ENCODE results near the gene PPIE.
"Not testable (repeated sequence)": the region's sequence is repeated elsewhere in the genome, so short reads cannot be mapped to it uniquely, and the experiment has no call there.

Gene PPIE

GRCh38 chr1:39758556-39759435 is 20.1 kb downstream of the PPIE start:
- TF ChIP-seq CTCF (conservative IDR thresholded peaks at IDR 0.05) (no peak), ZFX (IDR thresholded peaks at IDR 0.05) (no peak)

GRCh38 chr1:39759436-39759726 is 20.7 kb downstream of the PPIE start:
- no peak overlapping the region for H3K27ac ChIP-seq
- TF ChIP-seq ZFX (IDR thresholded peaks at IDR 0.05) (no peak), CTCF (conservative IDR thresholded peaks at IDR 0.05) (no peak)

More at GRCh38 chr1:39758556-39759435, 20.1 kb downstream of the PPIE start:
- H3K27ac ChIP-seq = no peak overlapping the region

GRCh38 chr1:39760074-39761008 is 21.7 kb downstream of the PPIE start:
- TF ChIP-seq CTCF (conservative IDR thresholded peaks at IDR 0.05) = no peak
- TF ChIP-seq ZFX (IDR thresholded peaks at IDR 0.05) = no peak
- H3K27ac ChIP-seq = no peak overlapping the region

- no peak overlapping the region for H3K27ac ChIP-seq
These were observed 22.3 kb downstream of the PPIE start for GRCh38 chr1:39761016-39761415.

GRCh38 chr1:39761557-39762260 is 23.0 kb downstream of the PPIE start:
- no peak overlapping the region for H3K27ac ChIP-seq
- TF ChIP-seq ZFX (IDR thresholded peaks at IDR 0.05) = no peak

More at GRCh38 chr1:39761016-39761415, 22.3 kb downstream of the PPIE start:
- TF ChIP-seq ZFX (IDR thresholded peaks at IDR 0.05) = no peak
- TF ChIP-seq CTCF (conservative IDR thresholded peaks at IDR 0.05) = no peak

GRCh38 chr1:39762550-39763540 is 24.2 kb downstream of the PPIE start:
- no peak overlapping the region for H3K27ac ChIP-seq
- TF ChIP-seq ZFX (IDR thresholded peaks at IDR 0.05) (no peak), CTCF (conservative IDR thresholded peaks at IDR 0.05) (no peak)

- H3K27ac ChIP-seq = not testable (repeated sequence)
These were observed 25.1 kb downstream of the PPIE start for GRCh38 chr1:39763619-39764374.

GRCh38 chr1:39764512-39764911 is 25.8 kb downstream of the PPIE start:
- H3K27ac ChIP-seq = not testable (repeated sequence)

- H3K27ac ChIP-seq = not testable (repeated sequence)
These were observed 27.8 kb downstream of the PPIE start for GRCh38 chr1:39766466-39766865.

GRCh38 chr1:39769502-39769901 is 30.8 kb downstream of the PPIE start:
- H3K27ac ChIP-seq = not testable (repeated sequence)

All from C4-2B (cell line).